Measurements from ENCODE around the gene HECW1. TPM values are rescaled to one million over a fixed set of nuclear protein-coding genes. Genes with fewer than 3 reads are reported as not detected.

HECW1 gene
- total and polyA plus RNA-seq, 2 of the 8 experiments (the other 6 are each of a cell fraction or from before 2014, with no cell fraction given) = 2.9 to 12.7 TPM

DNA sequence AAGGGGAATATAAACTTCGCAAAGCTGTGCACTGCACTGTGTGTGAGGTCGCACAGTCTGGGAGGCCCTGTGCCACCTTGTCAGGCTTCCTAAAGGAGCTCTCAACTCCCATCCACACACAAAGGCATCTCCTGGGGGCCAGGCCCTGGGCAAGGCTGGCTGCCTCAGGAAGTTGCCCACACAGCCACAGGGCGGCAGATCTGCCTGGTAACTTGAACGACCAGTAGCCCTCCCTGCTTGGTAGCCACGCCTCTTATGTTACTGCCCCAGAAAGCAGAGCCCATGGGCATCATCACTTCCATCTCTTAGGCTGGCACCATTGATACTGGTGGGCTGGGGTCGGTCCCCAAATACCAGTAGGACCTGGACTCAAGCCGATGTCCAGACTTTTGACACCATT, 82.8 kb downstream of the HECW1 start:
- H3K9ac ChIP-seq (replicated peaks in 1 of 4; ENCODE audit: extremely low read depth in 1 of 4, low read depth in 3 of 4, low read length in 3 of 4) = no peak overlapping the region
- peak overlapping the region; percentile 96 for H2BK12ac ChIP-seq (ENCODE audit: low read depth, low read length)
- peaks cover 7 to 27% (median 21%) of the 10 kb centered on the region in 4 experiments for H3K4me1 ChIP-seq (replicated peaks in 1 of 4; ENCODE audit: control insufficient read depth in 3 of 4, insufficient read depth in 4 of 4, low read length in 3 of 4)
- H2AFZ ChIP-seq (ENCODE audit: low read length) = no peak overlapping the region
- no peak for DNase-seq (ENCODE audit: low read depth in 1 of 2, low spot score in 2 of 2)
- no peak for FAIRE-seq
- no peaks in the 10 kb centered on the region for H3K79me2 ChIP-seq (ENCODE audit: control insufficient read depth in 1 of 2, insufficient read depth in 2 of 2, low read length in 2 of 2)
- H4K5ac ChIP-seq (ENCODE audit: insufficient read length, low read depth, low read length) = no peak overlapping the region
- H3K27me3 ChIP-seq (replicated peaks in 1 of 4; ENCODE audit: control insufficient read depth in 3 of 4, extremely low read depth in 1 of 4, insufficient read depth in 3 of 4, low read length in 3 of 4) = no peaks in the 10 kb centered on the region
- no peak overlapping the region for H3K4ac ChIP-seq (replicated peaks; ENCODE audit: insufficient read length, low read depth, low read length)
- H3K9me3 ChIP-seq (ENCODE audit: insufficient read depth in 2 of 2, low read depth in 1 of 2, low read length in 1 of 2) = no peaks in the 10 kb centered on the region
- peaks cover 8% of the 10 kb centered on the region; the same call in 1 of the 2 replicates for H3K23me2 ChIP-seq (ENCODE audit: low read depth, low read length)
- H3K79me1 ChIP-seq (ENCODE audit: low read depth, low read length) = no peaks in the 10 kb centered on the region
- H3K4me2 ChIP-seq (ENCODE audit: insufficient read depth in 1 of 2, low read depth in 2 of 2, low read length in 2 of 2) = no peak overlapping the region
- WGBS, 2 experiments (ENCODE audit: extremely low coverage in 1 of 2, insufficient coverage in 1 of 2, insufficient read length in 1 of 2, insufficient replicate concordance in 2 of 2, low coverage in 1 of 2, low lambda C conversion rate in 2 of 2, missing lambda C conversion rate in 1 of 2) = 86% methylated on average over 7 of the region's 7 CpGs; no CpG with 5 or more reads in 1 of the 2 experiments
- H2BK20ac ChIP-seq (ENCODE audit: low read length) = peak overlapping the region; percentile 83
- H4K91ac ChIP-seq (replicated peaks; ENCODE audit: insufficient read length, low read length) = peak overlapping the region; percentile 70
- no peak overlapping the region for H3K14ac ChIP-seq (ENCODE audit: insufficient read length)
- no peak overlapping the region for H3K18ac ChIP-seq (ENCODE audit: extremely low read depth, low read length)
- H4K20me1 ChIP-seq (replicated peaks in 1 of 2; ENCODE audit: control insufficient read depth in 1 of 2, insufficient read depth in 2 of 2, low read length in 2 of 2) = peaks cover 0 to 4% of the 10 kb centered on the region in 2 experiments
- H2BK120ac ChIP-seq (replicated peaks; ENCODE audit: low read depth, low read length) = no peak overlapping the region
- peak overlapping the region; percentile 48; the same call in 1 of the 2 replicates for H2BK15ac ChIP-seq (ENCODE audit: low read length)
- peak overlapping the region; percentile 56; the same call in 1 of the 2 replicates for H2AK5ac ChIP-seq (ENCODE audit: low read depth, low read length)
- no peak overlapping the region for H3K56ac ChIP-seq (replicated peaks; ENCODE audit: insufficient read length, low read depth, low read length)
- peak overlapping the region; percentile 72; the same call in 1 of the 2 replicates for H2BK5ac ChIP-seq (ENCODE audit: low read depth, low read length)
- POLR2A ChIA-PET (ENCODE audit: partially characterized antibody) = no interaction called here
- H4K8ac ChIP-seq (ENCODE audit: extremely low read depth, insufficient read depth, low read length) = no peak overlapping the region
- CTCF ChIA-PET (ENCODE audit: partially characterized antibody) = interaction anchor here (0.8 to 1.8 kb wide), 2 partner anchors 15 to 16 kb away, joined by 3 to 5 read pairs; no protein-coding TSS in a partner anchor
- no peak overlapping the region for H3K27ac ChIP-seq (ENCODE audit: low read depth, low read length)
- no peaks in the 10 kb centered on the region for H3K36me3 ChIP-seq (ENCODE audit: control insufficient read depth in 2 of 4, insufficient read depth in 4 of 4, low read length in 3 of 4)
- no peak overlapping the region; a peak in 1 of 8 replicates for H3K4me3 ChIP-seq (ENCODE audit: extremely low read depth in 1 of 4, insufficient read depth in 2 of 4, low read depth in 3 of 4, low read length in 4 of 4)
- no peak overlapping the region for H3K23ac ChIP-seq (ENCODE audit: insufficient read length)
- TF ChIP-seq KDM1A (IDR thresholded peaks at IDR 0.05; ENCODE audit: borderline replicate concordance, low read length) (no peak), RFX5 (IDR thresholded peaks at IDR 0.05; ENCODE audit: borderline replicate concordance, low read depth, low read length) (0 out of 2 replicates have a peak, but pooled peaks have one; percentile 22), POLR2AphosphoS5 (IDR thresholded peaks at IDR 0.05; ENCODE audit: low read depth, low read length) (no peak), SUZ12 (IDR thresholded peaks at IDR 0.05; ENCODE audit: low read length) (no peak), HDAC2 (IDR thresholded peaks at IDR 0.05; ENCODE audit: borderline replicate concordance in 1 of 2, low read depth in 2 of 2, low read length in 2 of 2) (no peak), CBX8 (IDR thresholded peaks at IDR 0.05; ENCODE audit: borderline replicate concordance, low read depth, low read length) (no peak), SIX5 (IDR thresholded peaks at IDR 0.05; ENCODE audit: low read depth, low read length) (no peak), SP2 (IDR thresholded peaks at IDR 0.05; ENCODE audit: low read length) (no peak), TCF12 (IDR thresholded peaks at IDR 0.05; ENCODE audit: low read depth, low read length) (no peak), GABPA (IDR thresholded peaks at IDR 0.05; ENCODE audit: borderline replicate concordance, insufficient read depth, low read length) (no peak), CTBP2 (IDR thresholded peaks at IDR 0.05; ENCODE audit: borderline replicate concordance, insufficient read depth, insufficient read length, low read length) (no peak), TAF1 (IDR thresholded peaks at IDR 0.05; ENCODE audit: low read depth, low read length) (no peak), KDM4A (IDR thresholded peaks at IDR 0.05; ENCODE audit: low read depth, low read length, severe bottlenecking) (no peak)

Measured in H1 (cell line).